Neutrophil (primary cell): ENCODE results near the gene KRT16.
"Not testable (repeated sequence)": the region's sequence is repeated elsewhere in the genome, so short reads cannot be mapped to it uniquely, and the experiment has no call there.

Experiments used
- H3K27ac ChIP-seq: fragments of 200-600 bp; sonication (generic); 2 replicates; pipeline ENCODE4 v1.5.1; 2016; ENCODE audit warnings: mild to moderate bottlenecking, moderate library complexity
- H3K27me3 ChIP-seq: fragments of 200-600 bp; sonication (generic); 2 replicates; pipeline ENCODE4 v1.6.0; 2016; ENCODE audit warnings: mild to moderate bottlenecking
- H3K36me3 ChIP-seq: fragments of 200-600 bp; sonication (generic); 2 replicates; pipeline ENCODE4 v1.5.1; 2017
- H3K4me1 ChIP-seq, 2 experiments: fragments of 200-600 bp in 1 of 2; sonication (generic) in 1 of 2; 1 replicate in 1 of 2; 2 replicates in 1 of 2; pipeline versions ENCODE4 v1.5.1 to v1.6.1; 2013 to 2016; ENCODE audit warnings: low read depth in 1 of 2, low read length in 1 of 2, mild to moderate bottlenecking in 1 of 2, moderate library complexity in 1 of 2; ENCODE audit not compliant: control insufficient read depth in 1 of 2, insufficient read depth in 1 of 2
- H3K4me3 ChIP-seq, 2 experiments: fragments of 200-600 bp in 1 of 2; sonication (generic) in 1 of 2; 1 replicate in 1 of 2; 2 replicates in 1 of 2; pipeline ENCODE4 v1.5.1; 2013 to 2016; ENCODE audit warnings: low read depth in 1 of 2, low read length in 1 of 2, mild to moderate bottlenecking in 1 of 2, moderate library complexity in 1 of 2
- H3K9me3 ChIP-seq: fragments of 200-600 bp; sonication (generic); 2 replicates; pipeline ENCODE4 v1.5.1; 2016
- TF ChIP-seq, protein P1 (sequence below): fragments of 200-600 bp; sonication (generic); IDR thresholded peaks from 2 replicates; pipeline ENCODE4 v1.5.1; 2016; ENCODE audit warnings: antibody characterized with exemption

The KRT16 gene

DNA sequence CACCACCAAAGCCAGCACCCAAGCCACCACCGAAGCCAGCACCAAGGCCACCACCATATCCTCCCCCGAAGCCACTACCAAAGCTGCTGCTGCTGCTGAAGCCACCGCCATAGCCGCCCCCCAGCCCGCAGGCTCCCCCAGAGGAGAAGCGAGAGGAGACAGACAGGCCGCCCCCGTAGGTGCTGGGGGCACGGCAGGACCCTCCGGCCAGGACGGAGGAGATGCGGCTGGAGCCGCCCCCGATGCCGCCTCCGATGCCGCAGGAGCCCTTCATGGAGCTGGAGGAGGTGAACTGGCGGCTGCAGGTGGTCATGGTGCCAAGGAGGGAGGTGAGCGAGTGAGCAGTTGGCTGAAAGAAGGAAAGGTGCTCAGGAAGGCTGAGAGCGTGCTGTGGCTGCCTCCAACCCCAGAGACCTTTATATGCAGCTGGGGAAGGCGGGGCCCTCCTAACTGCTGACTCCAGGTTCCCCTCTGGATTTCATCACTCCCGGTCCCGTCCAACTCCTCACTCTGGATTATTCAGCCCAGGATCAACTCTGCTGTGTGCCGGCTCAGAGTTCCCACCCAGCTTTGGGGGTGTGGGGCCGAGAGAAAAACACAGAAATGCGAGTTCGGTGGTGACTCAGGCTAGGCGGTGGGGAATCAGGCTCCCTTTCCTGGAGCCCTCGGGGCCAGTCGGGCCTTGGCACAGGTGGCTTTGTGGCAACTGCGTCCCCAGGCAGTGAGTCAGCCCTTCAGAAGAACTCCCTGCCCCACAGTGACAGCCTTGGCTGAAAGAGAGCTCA is at the start of gene KRT16:
TSS of gene KRT16 (minus strand) at position 392 of the 785 bp plus-strand sequence. CDS start at position 313, 79 bp downstream.
- H3K36me3 ChIP-seq, H3K4me1 ChIP-seq, H3K27ac ChIP-seq, H3K4me3 ChIP-seq, H3K9me3 ChIP-seq: not testable (repeated sequence)
- peaks cover 17% of the 10 kb centered on the region for H3K27me3 ChIP-seq

DNA sequence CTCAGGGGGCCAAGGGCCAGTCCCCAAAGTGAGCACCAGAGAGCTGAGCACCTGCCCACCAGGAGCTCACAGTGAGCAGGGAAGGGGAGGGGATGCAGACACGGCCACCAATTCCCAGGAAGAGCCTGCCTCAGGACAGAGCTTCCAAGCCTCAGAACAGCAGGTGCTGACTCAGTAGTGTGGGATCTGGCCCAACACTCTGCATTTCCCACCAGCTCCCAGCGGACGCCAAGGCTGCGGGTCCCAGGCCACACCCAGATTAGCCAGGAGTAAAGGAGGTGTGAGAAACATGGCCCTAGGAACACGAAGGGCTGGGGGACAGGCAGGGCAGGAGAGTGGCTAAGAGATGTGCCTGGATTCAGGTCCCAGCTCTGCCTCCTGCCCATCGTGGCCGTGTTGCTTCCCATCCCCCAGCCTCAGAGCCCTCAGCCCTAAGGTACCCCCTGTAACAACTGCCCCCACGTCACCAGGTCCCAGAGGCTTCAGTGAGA is 47.7 kb upstream of the KRT16 start:
- H3K27me3 ChIP-seq: peaks cover 18% of the 10 kb centered on the region

DNA sequence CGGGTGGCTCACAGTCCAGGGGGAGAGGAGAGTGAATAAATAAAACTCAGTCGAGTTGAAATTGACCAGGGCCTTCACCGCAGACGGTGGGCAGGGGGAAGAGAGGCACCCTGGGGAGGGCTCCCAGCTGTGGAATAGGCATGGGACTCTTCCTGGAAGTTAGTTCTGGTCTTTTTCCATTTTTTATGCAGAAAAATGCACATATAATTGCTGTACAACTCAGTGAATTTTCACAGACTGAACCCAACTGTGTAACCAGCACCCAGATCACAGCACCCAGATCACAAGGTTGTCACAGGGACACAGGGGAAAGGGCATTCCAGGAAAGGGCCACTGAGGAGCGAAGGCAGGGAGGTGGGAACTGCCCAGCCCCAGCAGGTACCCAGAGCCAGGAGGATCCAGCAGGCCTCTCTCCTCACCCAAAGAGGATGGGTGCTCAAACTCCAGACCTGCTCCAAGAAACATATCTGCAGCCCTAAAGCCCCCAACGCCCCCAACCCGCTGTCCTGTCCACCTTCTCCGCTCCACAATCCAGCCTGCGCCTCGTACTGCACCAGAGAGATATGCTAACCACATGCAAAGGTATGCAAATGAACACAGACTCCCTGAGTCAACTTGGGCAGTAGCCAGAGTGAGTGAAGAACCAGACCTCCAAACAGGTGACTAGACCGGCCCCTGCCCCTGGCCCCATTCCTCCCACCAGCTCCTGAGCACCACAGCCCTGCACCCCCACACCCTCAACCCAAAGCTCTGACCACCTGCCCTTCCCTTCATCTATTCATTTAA is 47.1 kb upstream of the KRT16 start:
- no peak overlapping the region for H3K27ac ChIP-seq
- no peaks in the 10 kb centered on the region for H3K9me3 ChIP-seq
- H3K36me3 ChIP-seq: no peaks in the 10 kb centered on the region
- TF ChIP-seq, protein P1, sequence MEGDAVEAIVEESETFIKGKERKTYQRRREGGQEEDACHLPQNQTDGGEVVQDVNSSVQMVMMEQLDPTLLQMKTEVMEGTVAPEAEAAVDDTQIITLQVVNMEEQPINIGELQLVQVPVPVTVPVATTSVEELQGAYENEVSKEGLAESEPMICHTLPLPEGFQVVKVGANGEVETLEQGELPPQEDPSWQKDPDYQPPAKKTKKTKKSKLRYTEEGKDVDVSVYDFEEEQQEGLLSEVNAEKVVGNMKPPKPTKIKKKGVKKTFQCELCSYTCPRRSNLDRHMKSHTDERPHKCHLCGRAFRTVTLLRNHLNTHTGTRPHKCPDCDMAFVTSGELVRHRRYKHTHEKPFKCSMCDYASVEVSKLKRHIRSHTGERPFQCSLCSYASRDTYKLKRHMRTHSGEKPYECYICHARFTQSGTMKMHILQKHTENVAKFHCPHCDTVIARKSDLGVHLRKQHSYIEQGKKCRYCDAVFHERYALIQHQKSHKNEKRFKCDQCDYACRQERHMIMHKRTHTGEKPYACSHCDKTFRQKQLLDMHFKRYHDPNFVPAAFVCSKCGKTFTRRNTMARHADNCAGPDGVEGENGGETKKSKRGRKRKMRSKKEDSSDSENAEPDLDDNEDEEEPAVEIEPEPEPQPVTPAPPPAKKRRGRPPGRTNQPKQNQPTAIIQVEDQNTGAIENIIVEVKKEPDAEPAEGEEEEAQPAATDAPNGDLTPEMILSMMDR: no peak
- no peak overlapping the region for H3K4me3 ChIP-seq
- H3K27me3 ChIP-seq: peaks cover 18% of the 10 kb centered on the region
- H3K4me1 ChIP-seq: peaks cover 0 to 5% of the 10 kb centered on the region in 2 experiments

More for the DNA sequence above, 47.7 kb upstream of the KRT16 start:
- H3K9me3 ChIP-seq: no peaks in the 10 kb centered on the region
- TF ChIP-seq, protein P1: no peak
- no peaks in the 10 kb centered on the region for H3K36me3 ChIP-seq
- peaks cover 0 to 6% of the 10 kb centered on the region in 2 experiments for H3K4me1 ChIP-seq
- no peak overlapping the region for H3K27ac ChIP-seq
- no peak overlapping the region for H3K4me3 ChIP-seq

DNA sequence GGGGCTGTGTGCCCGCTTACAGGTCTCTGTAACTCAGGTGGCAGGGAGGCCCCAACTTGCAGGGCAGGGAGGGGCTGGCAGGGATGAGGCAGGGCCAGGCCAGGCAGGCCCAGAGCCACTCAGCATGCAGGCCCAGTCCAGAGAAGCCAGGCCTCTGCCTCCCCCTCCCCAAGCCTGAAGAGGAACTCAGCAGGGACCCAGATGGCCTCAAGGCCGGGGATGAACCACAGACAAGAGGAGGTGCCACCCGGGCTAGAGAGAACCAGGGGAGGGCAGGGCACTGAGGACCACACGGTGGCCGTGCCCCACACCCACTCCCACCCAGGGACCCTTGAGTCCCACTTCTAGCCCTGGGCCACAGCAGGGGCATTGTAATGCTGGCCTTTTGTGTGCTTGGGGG is 46.3 kb upstream of the KRT16 start:
- Histone ChIP-seq H3K27ac (no peak overlapping the region), H3K4me1 (peaks cover 0 to 5% of the 10 kb centered on the region in 2 experiments), H3K4me3 (no peak overlapping the region), H3K27me3 (peaks cover 11% of the 10 kb centered on the region), H3K9me3 (no peaks in the 10 kb centered on the region), H3K36me3 (no peaks in the 10 kb centered on the region)
- TF ChIP-seq, protein P1: no peak

DNA sequence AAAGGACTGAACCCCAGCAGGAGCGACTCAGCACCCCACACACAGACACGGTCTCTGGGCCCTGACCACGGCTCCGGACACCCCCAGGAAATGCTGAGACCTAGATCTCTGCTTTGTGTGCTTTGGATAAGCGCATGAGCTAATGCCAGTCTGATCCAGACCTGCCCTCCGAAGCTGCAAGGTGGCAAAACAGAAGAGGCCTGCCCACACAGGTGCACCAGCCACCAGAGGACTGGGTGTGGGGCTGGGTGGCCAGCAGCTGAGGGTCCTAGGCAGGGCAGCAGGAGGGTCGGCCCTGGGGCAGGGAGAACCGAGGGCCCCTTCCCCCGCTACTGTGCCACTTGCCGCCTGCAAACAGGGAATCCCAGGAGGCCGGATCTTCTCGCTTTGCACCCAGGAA is 45.4 kb upstream of the KRT16 start:
- Histone ChIP-seq H3K27me3 (peaks cover 7% of the 10 kb centered on the region), H3K36me3 (no peaks in the 10 kb centered on the region), H3K27ac (no peak overlapping the region), H3K4me1 (peaks cover 0 to 4% of the 10 kb centered on the region in 2 experiments), H3K4me3 (no peak overlapping the region), H3K9me3 (no peaks in the 10 kb centered on the region)
- TF ChIP-seq, protein P1: no peak
